Fibroblast of pulmonary artery (primary cell): ENCODE measurements around the gene AGAP1.

Experiments used
- DNase-seq: peaks from one replicate; pipeline ENCODE4 v3.0.0-alpha.2; 2010; ENCODE audit warnings: low read depth
- H3K4me3 ChIP-seq: replicated peaks from 2 replicates; pipeline ENCODE4 v1.5.1; 2011; ENCODE audit warnings: low read depth, mild to moderate bottlenecking, control low read depth, low read length, moderate library complexity
- CTCF ChIP-seq: IDR thresholded peaks from 2 replicates; pipeline ENCODE4 v1.5.1; 2011; ENCODE audit warnings: mild to moderate bottlenecking, control low read depth, low read length, inconsistent platforms; ENCODE audit errors: missing control alignments

Gene AGAP1

GRCh38 chr2:235690809-235691450 is 197.1 kb downstream of the AGAP1 start:
- TF ChIP-seq CTCF, result no peak
- no peak for DNase-seq
- no peak overlapping the region for H3K4me3 ChIP-seq

GRCh38 chr2:235692076-235692475 is 198.2 kb downstream of the AGAP1 start:
- TF ChIP-seq CTCF, result no peak
- DNase-seq, result no peak

GRCh38 chr2:235692671-235693171 is 198.9 kb downstream of the AGAP1 start:
- TF ChIP-seq CTCF, result no peak
- no peak overlapping the region for H3K4me3 ChIP-seq
- no peak for DNase-seq

More at GRCh38 chr2:235692076-235692475, 198.2 kb downstream of the AGAP1 start:
- no peak overlapping the region for H3K4me3 ChIP-seq

GRCh38 chr2:235693279-235693678 is 199.4 kb downstream of the AGAP1 start:
- H3K4me3 ChIP-seq, result no peak overlapping the region
- TF ChIP-seq CTCF, result no peak
- no peak for DNase-seq

- no peak for DNase-seq
- H3K4me3 ChIP-seq, result no peak overlapping the region
- no peak for TF ChIP-seq CTCF
These were observed 201.1 kb downstream of the AGAP1 start for GRCh38 chr2:235694721-235695601.

GRCh38 chr2:235695602-235695895 is 201.7 kb downstream of the AGAP1 start:
- DNase-seq, result no peak
- no peak overlapping the region for H3K4me3 ChIP-seq
- no peak for TF ChIP-seq CTCF

- no peak for DNase-seq
- TF ChIP-seq CTCF, result no peak
- no peak overlapping the region for H3K4me3 ChIP-seq
These were observed 203.2 kb downstream of the AGAP1 start for GRCh38 chr2:235697041-235697440.
